GM21786 (cell line): Measurements from ENCODE around the gene KLF15.

ENCODE experiments used
- ATAC-seq: cut with Tn5 transposase; IDR thresholded peaks from one replicate; pipeline ENCODE4 v1.9.1; 2021; ENCODE audit not compliant: unreplicated experiment

Gene KLF15

DNA sequence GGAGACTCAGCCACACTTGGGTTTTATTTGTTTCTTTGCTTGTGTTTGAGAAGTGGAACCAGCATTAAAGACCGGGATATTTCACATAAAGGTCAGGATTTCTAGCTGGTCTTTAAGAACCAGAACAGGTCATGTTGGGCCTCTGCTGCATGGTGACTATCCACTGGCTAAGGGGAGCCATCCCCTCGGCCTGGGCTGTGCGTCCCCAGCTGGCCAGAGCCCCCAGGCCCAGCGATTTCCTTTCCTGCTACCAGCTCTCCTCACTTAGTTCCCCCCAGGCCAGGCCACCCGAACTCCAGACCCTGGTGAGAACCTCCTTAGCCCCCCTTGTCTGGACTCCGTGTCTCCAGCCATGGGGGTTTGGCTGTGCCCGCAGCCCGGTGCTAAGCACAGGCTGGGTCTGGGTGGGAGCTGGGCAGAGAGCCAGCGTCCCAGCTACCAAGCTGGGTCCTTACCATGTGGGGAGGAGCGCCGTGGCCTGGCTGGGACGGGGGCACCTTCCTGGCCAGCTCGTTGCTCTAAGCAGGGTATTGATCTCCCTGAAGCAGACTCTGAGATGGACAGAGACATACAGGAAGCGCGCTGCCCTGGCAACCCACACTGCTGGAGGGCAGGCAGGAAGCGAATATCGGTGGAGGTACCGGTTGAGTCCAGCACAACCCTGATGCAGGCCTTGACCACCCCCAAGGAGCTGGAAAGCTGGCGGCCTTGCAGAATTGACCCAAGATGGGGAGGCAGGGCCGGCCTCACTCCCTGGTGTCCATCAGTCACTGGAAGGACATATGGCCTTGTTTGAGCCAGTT is 49.4 kb downstream of the KLF15 start:
- no peak for ATAC-seq

GRCh38 chr3:126306888-126307482 is 50.2 kb downstream of the KLF15 start:
- no peak for ATAC-seq

DNA sequence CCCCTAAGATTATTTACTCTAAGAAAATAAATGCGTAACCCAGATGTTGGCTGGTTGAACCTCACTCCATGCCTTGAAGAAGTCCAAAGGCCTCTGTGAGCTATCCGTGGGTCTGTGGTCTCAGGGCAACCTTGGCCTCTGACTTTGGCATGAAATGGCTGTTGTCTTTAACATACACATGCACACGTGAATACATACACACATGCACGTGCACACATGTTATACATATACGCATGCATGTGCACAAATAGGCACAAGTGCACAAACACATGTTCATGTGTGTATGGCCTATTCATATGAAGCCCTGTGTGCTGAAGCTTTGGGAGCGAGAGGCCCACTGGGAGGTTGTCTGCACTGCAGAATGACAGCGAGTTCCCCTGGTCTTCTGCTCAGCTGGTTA is 50.8 kb downstream of the KLF15 start:
- no peak for ATAC-seq

DNA sequence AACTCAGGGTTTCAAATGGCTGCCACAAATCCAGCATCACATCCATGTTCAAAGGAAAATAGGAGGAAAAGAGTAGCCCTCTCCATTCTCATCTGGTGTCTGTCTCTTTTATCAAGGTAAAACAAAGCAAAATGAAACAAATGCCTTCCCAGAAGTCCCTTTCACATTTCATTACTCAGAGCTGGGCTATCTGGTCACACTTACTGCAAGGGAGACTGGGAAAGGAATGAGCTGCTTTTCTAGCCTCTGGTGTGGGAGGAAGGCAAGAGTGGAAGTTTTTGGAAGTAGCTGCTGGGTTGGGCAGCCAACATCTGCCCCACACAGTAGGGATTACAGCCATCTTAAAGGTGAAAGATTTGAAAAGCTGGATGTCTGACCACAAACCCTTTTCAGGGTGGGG is 51.8 kb downstream of the KLF15 start:
- no peak for ATAC-seq

GRCh38 chr3:126304704-126305103 is 52.5 kb downstream of the KLF15 start:
- no peak for ATAC-seq

- no peak for ATAC-seq
Observed at GRCh38 chr3:126304291-126304690, 52.9 kb downstream of the KLF15 start.

- ATAC-seq: no peak
Observed at GRCh38 chr3:126303272-126303671, 53.9 kb downstream of the KLF15 start.

GRCh38 chr3:126300761-126301481 is 56.3 kb downstream of the KLF15 start:
- no peak for ATAC-seq

- no peak for ATAC-seq
Observed at GRCh38 chr3:126300001-126300760, 57.0 kb downstream of the KLF15 start.

DNA sequence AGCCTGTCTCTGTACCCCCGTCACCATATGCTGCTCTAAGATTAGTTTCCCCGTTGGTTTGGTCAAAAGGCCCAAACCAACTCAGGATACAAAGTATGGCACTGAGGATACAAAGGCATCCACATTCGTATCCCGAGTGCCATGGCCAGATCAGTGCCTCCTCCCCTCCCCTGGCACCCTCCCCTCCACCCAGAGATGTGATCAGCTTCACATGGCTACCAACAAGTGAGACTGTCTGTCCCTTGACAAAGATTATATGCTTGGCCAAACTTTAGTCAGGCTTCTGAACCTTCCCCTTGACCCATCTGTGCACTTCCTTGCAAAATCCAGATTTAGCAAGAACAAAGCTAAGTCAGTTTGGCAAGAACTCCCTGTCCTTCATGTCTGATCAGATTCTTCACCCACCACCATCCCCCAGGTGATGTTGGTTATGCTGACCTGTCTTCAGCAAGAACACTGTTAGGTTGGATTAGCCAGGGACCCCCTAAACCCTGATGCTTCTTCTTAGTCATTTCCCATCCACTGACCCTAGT is 61.7 kb downstream of the KLF15 start:
- no peak for ATAC-seq

DNA sequence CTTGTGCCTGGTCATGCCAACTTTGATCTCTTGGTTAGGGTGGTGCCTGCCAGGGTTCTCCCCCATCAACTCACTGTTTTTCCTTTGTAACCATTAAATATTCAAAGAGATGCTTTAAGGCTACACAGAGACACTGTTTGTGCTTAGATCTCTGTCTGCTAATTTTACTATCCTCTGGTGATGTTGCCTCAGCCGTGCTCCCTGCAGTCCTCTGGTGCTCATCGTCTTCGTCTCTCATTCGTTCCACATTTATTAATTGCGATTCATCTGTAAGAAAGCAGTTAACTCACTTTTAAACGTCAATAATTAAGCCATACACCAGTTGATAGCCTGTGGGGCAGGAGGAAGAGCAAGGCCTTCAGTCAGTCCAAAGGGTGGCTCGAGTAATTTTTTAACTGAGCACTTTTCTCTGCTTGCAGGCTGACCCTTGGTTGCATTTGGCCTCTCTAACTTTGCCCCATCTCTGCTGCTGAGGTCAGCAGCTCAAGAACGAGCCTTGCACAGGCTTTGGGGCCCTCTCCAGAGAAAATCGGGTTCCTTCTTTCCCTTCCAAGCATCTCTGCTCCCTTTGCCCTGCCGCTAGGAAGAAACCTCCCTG is 62.9 kb downstream of the KLF15 start:
- ATAC-seq: no peak

- no peak for ATAC-seq
Observed at GRCh38 chr3:126293370-126294082, 63.7 kb downstream of the KLF15 start.
